D721Med (cell line): ENCODE data around the gene INTS7.

ENCODE experiments used
- DNase-seq: peaks from one replicate; pipeline ENCODE4 v3.0.0; 2011; ENCODE audit warnings: low spot score; ENCODE audit not compliant: insufficient read length
- FAIRE-seq: peaks from 2 replicates; lab custom pipeline; 2011; peaks lifted over from hg19 to GRCh38; lab: Jason Lieb, UNC
- TF ChIP-seq, protein P1 (sequence below): IDR thresholded peaks from 2 replicates; pipeline ENCODE4 v1.5.1; 2012; ENCODE audit warnings: mild to moderate bottlenecking, control low read depth; ENCODE audit not compliant: insufficient read depth; ENCODE audit errors: missing control alignments

Gene INTS7

DNA sequence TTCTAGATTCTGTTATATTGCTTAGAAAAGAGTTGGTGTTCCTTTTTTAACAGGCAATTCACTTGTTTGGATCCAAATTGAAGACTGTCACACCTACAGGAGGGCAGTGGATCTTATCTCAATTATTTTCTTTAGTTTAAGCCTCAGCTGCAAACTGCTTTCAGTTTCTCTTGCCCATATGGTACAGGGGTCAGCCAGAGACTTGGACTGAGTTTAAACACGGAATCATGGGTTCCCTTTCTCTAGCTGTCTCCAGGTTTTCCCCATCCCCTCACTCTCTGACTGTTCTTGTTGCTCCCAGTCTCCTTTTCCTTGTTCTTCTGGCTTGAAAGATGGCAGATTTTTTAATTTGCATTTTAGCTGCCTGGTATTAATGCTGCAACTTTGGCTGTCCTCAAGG lies 18.6 kb upstream of the INTS7 start:
- no peak for DNase-seq
- TF ChIP-seq, protein P1, sequence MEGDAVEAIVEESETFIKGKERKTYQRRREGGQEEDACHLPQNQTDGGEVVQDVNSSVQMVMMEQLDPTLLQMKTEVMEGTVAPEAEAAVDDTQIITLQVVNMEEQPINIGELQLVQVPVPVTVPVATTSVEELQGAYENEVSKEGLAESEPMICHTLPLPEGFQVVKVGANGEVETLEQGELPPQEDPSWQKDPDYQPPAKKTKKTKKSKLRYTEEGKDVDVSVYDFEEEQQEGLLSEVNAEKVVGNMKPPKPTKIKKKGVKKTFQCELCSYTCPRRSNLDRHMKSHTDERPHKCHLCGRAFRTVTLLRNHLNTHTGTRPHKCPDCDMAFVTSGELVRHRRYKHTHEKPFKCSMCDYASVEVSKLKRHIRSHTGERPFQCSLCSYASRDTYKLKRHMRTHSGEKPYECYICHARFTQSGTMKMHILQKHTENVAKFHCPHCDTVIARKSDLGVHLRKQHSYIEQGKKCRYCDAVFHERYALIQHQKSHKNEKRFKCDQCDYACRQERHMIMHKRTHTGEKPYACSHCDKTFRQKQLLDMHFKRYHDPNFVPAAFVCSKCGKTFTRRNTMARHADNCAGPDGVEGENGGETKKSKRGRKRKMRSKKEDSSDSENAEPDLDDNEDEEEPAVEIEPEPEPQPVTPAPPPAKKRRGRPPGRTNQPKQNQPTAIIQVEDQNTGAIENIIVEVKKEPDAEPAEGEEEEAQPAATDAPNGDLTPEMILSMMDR = no peak
- no peak for FAIRE-seq

DNA sequence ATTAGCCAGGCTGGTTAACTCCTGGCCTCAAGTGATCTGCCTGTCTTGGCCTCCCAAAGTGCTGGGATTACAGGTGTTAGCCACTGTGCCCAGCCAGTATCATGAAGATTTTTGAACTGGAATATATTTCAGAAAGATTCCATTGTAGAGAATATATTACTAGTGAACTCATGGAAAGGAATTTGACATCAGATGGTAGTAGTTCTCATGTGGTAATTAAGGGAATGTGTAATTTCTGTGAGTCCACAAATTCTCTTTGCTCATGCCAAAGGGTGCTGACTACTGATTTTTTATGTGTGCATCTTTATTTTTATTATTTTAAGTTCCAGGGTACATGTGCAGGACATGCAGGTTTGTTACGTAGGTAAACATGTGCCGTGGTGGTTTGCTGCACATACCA lies 10.6 kb upstream of the INTS7 start:
- DNase-seq (no peak), FAIRE-seq (no peak)
- TF ChIP-seq, protein P1 = no peak

DNA sequence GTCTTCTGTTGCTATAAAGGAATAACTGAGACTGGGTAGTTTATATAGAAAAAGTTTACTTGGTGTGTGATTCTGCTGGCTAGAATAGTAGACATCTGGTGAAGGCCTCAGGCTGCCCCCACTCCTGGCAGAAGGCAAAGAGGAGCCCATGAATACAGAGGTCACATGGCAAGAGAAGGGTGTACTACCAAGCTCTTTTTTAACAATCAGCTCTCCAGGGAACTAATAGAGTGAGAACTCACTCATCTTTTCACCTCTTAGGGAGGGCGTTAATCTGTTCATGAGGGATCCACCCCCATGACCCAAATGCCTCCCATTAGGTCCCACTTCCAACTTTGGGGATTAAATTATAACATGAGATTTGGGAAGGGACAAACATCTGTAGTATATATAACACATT lies 9.5 kb upstream of the INTS7 start:
- DNase-seq (no peak), FAIRE-seq (no peak)
- TF ChIP-seq, protein P1 = no peak

DNA sequence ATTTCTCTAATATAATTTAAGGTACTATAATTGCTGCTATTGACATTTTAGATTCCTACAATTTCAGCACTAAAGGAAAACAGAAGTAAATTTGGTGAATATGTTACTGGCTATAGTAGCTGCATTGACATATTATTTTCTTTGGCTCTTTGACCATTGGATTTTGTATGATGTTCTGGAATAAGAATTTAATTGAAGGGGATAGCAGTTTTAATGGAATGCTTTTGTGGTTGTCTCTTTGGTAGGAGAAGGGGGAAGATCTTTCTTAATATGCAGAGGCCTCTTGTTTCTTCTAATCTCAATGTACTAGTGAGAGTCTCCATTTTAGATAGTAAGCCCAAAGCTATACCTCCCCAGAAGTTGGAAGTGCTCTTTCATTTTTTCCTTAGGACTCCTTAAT lies 7.1 kb upstream of the INTS7 start:
- TF ChIP-seq, protein P1 = no peak
- DNase-seq (no peak), FAIRE-seq (peak; percentile 86)

DNA sequence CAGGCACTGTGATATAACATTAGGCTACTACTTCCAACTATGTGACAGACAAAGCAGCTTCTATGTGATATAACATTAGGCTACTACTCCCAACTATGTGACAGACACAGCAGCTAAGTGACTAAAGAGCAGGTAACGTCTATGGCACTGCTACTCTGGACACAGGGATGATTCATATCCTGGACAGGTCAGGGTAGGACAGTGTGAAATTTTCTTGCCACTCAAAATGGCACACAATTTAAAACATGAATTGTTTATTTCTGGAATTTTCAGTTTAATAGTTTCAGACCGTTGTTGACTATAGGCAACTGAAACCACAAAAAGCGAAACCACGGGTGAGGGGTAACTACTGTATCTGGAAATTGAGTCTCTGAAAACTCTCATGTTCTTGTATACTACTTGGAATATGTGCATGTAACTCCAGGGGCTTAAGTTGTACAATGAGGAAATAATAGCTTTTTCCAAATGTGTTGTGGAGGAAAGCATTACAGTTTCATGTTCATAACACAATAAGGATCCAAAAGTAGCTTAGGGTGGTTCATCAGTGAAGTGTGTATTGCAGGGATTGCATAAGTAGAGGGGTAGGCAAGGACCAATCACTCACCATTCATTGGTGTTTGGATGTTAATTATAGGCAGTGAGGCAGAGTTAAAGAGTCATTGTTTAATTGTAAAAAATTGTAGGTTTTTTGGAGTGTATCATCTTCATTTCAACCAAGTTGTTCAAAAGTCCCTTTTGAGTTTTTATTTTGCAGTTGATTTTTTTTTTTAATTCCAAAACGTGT lies 5.5 kb upstream of the INTS7 start:
- DNase-seq (no peak), FAIRE-seq (peak; percentile 89)
- TF ChIP-seq, protein P1 = no peak

DNA sequence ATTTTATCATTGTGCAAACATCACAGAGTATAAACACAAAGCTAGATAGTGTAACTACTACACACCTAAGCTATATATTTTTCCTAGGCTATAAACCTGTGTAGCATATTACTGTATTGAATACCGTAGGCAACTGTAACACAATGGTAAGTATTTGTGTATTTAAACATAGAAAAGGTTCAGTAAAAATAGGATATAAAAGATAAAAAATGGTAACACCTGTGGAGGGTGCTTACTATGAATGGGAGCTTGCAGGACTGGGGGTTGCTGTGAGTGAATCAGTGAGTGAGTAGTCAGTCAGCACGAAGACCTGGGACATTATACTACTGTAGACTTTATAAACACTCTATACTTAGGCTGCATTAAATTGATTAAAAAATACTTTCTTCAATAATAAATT lies 4.3 kb upstream of the INTS7 start:
- DNase-seq (no peak), FAIRE-seq (peak; percentile 84)
- TF ChIP-seq, protein P1 = no peak

DNA sequence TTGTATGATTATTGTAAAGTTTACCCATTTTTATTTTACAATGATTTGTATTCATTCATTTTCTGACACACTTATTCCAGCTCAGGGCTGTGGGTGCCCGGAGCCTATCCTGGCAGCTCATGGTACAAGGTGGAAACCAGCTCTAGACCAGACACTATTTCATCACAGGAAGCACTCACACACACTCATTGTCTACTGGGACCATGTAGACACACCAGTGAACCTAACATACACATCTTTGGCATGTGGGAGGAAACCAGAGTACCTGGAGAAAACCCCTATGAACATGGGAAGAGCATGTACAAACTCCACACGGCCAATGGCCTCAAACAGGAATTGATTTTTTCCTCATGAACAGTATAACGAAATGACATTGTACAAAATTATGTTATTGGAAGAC lies 2.5 kb upstream of the INTS7 start:
- DNase-seq (no peak), FAIRE-seq (no peak)
- TF ChIP-seq, protein P1 = no peak
